Pancreas (tissue), 10 donors: ENCODE measurements around the gene GCNT3. TPM values are rescaled to one million over a fixed set of nuclear protein-coding genes. Genes with fewer than 3 reads are reported as not detected.

ENCODE experiments used
- ATAC-seq, 4 donors: fragments of 200-7000 bp; cut with Tn5 transposase; one replicate each; pipeline versions ENCODE4 v1.8.0 to v1.9.1; 2020; ENCODE audit warnings: mild to moderate bottlenecking in 4 of 4, moderate library complexity in 4 of 4
- DNase-seq, 6 donors: peaks; one replicate each; pipeline ENCODE4 v3.0.0-alpha.2; 2020
- FAIRE-seq: peaks from 2 replicates; lab custom pipeline; 2012; peaks lifted over from hg19 to GRCh38; lab: Jason Lieb, UNC
- H3K27ac ChIP-seq, 4 donors: fragments of 200-600 bp; sonication (generic); 1 replicate in 3 of 4; 2 replicates in 1 of 4; pipeline versions ENCODE4 v1.5.0 to v1.8.0; 2020
- H3K27me3 ChIP-seq, 4 donors: fragments of 200-600 bp; one replicate each; pipeline ENCODE4 v1.8.0; 2021
- H3K36me3 ChIP-seq, 3 donors: fragments of 200-600 bp; sonication (generic) in 1 of 3; one replicate each; pipeline versions ENCODE4 v1.5.0 to v1.8.0; 2020 to 2021
- H3K4me1 ChIP-seq, 3 donors: fragments of 200-600 bp; one replicate each; pipeline ENCODE4 v1.8.0; 2021
- H3K4me3 ChIP-seq, 4 donors: fragments of 200-600 bp; sonication (generic) in 2 of 4; one replicate each; pipeline versions ENCODE4 v1.5.0 to v1.8.0; 2020 to 2021
- H3K9me3 ChIP-seq, 4 donors: fragments of 200-600 bp; one replicate each; pipeline ENCODE4 v1.8.0; 2021
- WGBS, 2 donors: extraction: QIAGEN DNeasy Blood & Tissue Kit; methylation state at CpG; one replicate each; pipeline ENCODE4 v1.1.7; 2013; 5-methylcytosine and 5-hydroxymethylcytosine counted together
- intact Hi-C, 3 donors: fragments of 100-400 bp; cut with DNase I; formaldehyde crosslinking; loops; one replicate each; pipeline versions ENCODE4 v1.11.1 to v1.14.2; 2022
- polyA plus RNA-seq, 2 donors: library from polyadenylated mRNA; stranded (reverse); fragments of 200-250 nt; gene quantifications; one replicate each; pipeline ENCODE4 v1.2.3, GENCODE V29; 2013
- total RNA-seq, 6 donors: library from RNA; stranded (reverse); fragmentation: NEBNext Ultra II Directional in 4 of 6; extraction: Animal tissue kit (Norgen Biotek cat#: 25700) in 4 of 6; gene quantifications; one replicate each; pipeline versions ENCODE4 v1.2.1 to v1.2.4, GENCODE V29; 2021 to 2023
- TF ChIP-seq, protein P1 (sequence below), 4 donors: fragments of 200-600 bp; sonication (generic) in 3 of 4; IDR thresholded peaks; one replicate each; pipeline versions ENCODE4 v1.5.0 to v1.8.0; 2021; ENCODE audit warnings: antibody characterized with exemption in 4 of 4
- donor health status: healthy with polysubstance abuse.
- donor health status: DM: no; HTN: no; CAD: no; lungs with moderate emphysema.
- donor health status: DM: no; HTN: no; CAD: no.
- donor health status: control.
- donor health status: control.
- donor health status: Bipolar disorder and iron deficiency.
- donor health status: DM: yes; HTN: yes; CAD: no.
- donor health status: DM: no; HTN: no; CAD: no.
- donor health status: DM: no; HTN: no; CAD: no.
- donor health status: DM: yes; HTN: yes; CAD: no.

The GCNT3 gene
- total and polyA plus RNA-seq, 8 donors, result 0.27 to 8.6 (median 2.3) TPM

DNA sequence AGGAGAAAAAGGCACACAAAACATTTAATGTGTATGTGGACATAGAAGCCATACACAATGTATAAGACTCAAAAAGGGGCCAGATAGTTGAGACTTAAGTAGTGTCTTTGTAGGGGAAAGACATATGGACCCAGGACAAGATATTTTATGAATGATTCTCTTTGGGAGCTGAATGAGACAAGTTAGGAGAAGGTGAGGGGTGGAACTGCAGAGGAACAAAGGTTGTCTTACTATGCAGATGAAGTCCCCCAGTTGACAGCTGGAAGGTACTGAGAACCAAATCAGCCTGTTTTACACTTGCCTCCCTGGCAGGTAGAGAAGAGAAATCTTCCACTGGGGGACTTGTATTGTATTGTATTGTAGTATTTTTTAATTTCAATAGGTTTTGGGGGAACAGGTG, 14.9 kb upstream of the GCNT3 start:
- TF ChIP-seq, protein P1, sequence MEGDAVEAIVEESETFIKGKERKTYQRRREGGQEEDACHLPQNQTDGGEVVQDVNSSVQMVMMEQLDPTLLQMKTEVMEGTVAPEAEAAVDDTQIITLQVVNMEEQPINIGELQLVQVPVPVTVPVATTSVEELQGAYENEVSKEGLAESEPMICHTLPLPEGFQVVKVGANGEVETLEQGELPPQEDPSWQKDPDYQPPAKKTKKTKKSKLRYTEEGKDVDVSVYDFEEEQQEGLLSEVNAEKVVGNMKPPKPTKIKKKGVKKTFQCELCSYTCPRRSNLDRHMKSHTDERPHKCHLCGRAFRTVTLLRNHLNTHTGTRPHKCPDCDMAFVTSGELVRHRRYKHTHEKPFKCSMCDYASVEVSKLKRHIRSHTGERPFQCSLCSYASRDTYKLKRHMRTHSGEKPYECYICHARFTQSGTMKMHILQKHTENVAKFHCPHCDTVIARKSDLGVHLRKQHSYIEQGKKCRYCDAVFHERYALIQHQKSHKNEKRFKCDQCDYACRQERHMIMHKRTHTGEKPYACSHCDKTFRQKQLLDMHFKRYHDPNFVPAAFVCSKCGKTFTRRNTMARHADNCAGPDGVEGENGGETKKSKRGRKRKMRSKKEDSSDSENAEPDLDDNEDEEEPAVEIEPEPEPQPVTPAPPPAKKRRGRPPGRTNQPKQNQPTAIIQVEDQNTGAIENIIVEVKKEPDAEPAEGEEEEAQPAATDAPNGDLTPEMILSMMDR (IDR thresholded peaks at IDR 0.05), result no peak
- no peaks in the 10 kb centered on the region for H3K9me3 ChIP-seq
- H3K36me3 ChIP-seq, result no peaks in the 10 kb centered on the region
- H3K4me3 ChIP-seq, result no peak overlapping the region
- FAIRE-seq, result no peak
- H3K27ac ChIP-seq, result no peak overlapping the region
- peaks cover 0 to 10% (median 0%) of the 10 kb centered on the region in 3 donors for H3K4me1 ChIP-seq
- H3K27me3 ChIP-seq, result no peaks in the 10 kb centered on the region
- no peak for ATAC-seq
- intact Hi-C loops, result no loop called here
- no peak for DNase-seq

DNA sequence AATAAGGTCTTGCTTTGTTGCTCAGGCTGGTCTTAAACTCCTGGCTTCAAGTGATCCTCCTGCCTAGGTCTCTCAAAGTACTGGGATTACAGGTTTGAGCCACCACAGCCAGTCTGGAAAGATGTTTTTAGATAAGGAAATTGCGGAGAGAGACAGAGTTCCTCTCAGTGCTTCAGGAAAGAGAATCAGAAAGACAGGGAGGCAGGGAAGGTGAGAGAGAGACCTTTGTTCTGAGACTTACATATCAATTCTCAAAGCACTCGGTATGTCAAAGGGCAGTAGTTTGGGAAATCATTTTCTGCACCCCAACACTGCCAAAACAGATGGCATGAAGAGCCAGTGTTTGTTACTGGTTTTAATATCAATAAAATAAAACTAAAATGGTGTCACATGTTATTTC, 13.1 kb upstream of the GCNT3 start:
- intact Hi-C loops, result no loop called here
- no peak for ATAC-seq
- no peak overlapping the region for H3K4me3 ChIP-seq
- FAIRE-seq, result no peak
- no peaks in the 10 kb centered on the region for H3K36me3 ChIP-seq
- no peak for DNase-seq
- 81 to 83% methylated on average over 2 of the region's 2 CpGs for whole genome bisulfite sequencing, 2 donors
- peaks cover 0 to 10% (median 0%) of the 10 kb centered on the region in 3 donors for H3K4me1 ChIP-seq
- H3K9me3 ChIP-seq, result no peaks in the 10 kb centered on the region
- H3K27ac ChIP-seq, result no peak overlapping the region
- TF ChIP-seq, protein P1 (IDR thresholded peaks at IDR 0.05), result no peak
- H3K27me3 ChIP-seq, result no peaks in the 10 kb centered on the region

DNA sequence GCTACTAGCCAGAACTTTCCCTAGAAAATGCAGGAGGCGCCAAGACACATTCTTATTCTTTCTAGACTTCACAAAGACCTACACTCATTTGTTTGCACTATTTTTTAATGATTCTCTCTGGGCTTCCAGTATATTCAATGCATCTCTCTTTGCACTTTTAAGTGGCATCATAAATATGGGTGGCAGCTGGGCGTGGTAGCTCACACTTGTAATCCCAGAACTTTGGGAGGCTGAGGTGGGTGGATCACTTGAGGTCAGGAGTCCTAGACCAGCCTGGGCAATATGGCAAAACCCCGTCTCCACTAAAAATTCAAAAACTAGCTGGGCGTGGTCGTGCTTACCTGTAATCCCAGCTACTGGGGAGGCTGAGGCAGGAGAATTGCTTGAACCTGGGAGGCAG, 5.6 kb upstream of the GCNT3 start:
- ATAC-seq, result no peak

DNA sequence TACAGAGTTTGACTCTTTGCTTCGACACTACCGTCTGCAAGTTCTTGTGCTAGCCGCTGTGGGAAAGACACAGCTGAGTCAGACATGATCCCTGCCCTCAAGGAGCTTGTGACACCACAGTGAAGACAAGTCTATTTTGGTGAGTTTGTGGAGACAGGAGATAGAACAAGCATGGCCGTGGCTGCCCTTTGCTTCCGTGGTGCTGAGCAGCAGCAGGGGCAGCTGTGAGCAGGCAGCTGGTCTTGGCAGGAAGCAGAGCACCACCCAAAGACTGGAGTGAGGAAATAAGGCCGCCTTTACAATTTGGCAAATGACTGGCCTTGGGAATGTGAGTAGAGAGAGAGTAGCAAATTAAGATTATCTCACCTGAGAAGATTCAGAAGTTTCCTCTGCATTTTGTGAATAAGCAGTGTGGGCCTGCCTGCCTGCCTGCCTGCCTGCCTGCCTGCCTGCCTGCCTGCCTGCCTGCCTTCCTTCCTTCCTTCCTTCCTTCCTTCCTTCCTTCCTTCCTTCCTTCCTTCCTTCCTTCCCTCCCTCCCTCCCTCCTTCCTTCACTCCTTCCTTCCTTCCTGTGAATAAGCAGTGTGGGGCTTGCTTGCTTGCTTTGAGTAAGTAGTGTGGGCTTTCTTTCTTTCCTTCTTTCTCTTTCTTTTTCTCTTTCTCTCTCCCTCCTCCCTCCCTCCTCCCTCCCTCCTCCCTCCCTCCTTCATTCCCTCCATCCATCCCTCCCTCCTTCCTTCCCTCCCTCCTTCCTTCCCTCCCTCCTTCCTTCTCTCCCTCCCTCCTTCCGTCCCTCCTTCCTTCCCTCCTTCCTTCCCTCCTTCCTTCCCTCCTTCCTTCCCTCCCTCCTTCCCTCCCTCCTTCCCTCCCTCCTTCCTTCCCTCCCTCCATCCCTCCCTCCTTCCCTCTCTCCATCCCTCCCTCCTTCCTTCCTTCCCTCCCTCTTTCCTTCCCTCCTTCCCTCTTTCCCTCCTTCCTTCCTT, 1.6 kb upstream of the GCNT3 start:
- no peaks in the 10 kb centered on the region for H3K9me3 ChIP-seq
- TF ChIP-seq, protein P1 (IDR thresholded peaks at IDR 0.05), result no peak
- no peak for ATAC-seq
- no peak for FAIRE-seq
- intact Hi-C loops, result no loop called here
- H3K4me1 ChIP-seq, result no peaks in the 10 kb centered on the region
- DNase-seq, result no peak
- WGBS, 2 donors, result 79 to 88% methylated on average over 6 to 7 of the region's 7 CpGs
- no peak overlapping the region for H3K4me3 ChIP-seq
- no peak overlapping the region for H3K27ac ChIP-seq
- no peaks in the 10 kb centered on the region for H3K36me3 ChIP-seq
- no peaks in the 10 kb centered on the region for H3K27me3 ChIP-seq

More for the DNA sequence above, 5.6 kb upstream of the GCNT3 start:
- TF ChIP-seq, protein P1 (IDR thresholded peaks at IDR 0.05), result no peak
- H3K36me3 ChIP-seq, result no peaks in the 10 kb centered on the region
- FAIRE-seq (no peak), DNase-seq (no peak)
- intact Hi-C loops, result no loop called here
- H3K4me3 ChIP-seq, result no peak overlapping the region
- 73 to 79% methylated on average over 5 of the region's 5 CpGs for WGBS, 2 donors
- no peaks in the 10 kb centered on the region for H3K4me1 ChIP-seq
- H3K27ac ChIP-seq, result no peak overlapping the region
- no peaks in the 10 kb centered on the region for H3K9me3 ChIP-seq
- no peaks in the 10 kb centered on the region for H3K27me3 ChIP-seq

DNA sequence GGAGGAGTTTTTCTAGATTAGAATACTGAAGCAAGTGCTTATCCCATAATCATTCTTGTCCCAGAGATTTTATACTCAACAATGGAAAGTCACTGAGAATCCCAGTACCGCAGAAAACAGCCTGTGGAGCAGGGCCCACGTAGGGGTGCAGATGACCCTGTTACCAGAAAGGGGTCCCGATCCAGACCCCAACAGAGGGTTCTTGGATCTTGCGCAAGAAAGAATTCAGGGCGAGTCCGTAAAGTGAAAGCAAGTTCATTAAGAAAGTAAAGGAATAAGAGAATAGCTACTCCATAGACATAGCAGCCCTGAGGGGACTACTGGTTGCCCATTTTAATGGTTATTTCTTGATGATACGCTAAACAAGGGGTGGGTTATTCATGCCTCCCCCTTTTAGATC, 2.6 kb downstream of the GCNT3 start:
- no peaks in the 10 kb centered on the region for H3K4me1 ChIP-seq
- no peak for ATAC-seq
- no peaks in the 10 kb centered on the region for H3K36me3 ChIP-seq
- FAIRE-seq, result no peak
- TF ChIP-seq, protein P1 (IDR thresholded peaks at IDR 0.05), result no peak
- no peaks in the 10 kb centered on the region for H3K27me3 ChIP-seq
- no peak overlapping the region for H3K4me3 ChIP-seq
- no peak overlapping the region for H3K27ac ChIP-seq
- DNase-seq, result no peak
- intact Hi-C loops, result no loop called here
- no peaks in the 10 kb centered on the region for H3K9me3 ChIP-seq
- 83 to 92% methylated on average over 7 of the region's 7 CpGs for WGBS, 2 donors
